HPDE6-E6E7 (cell line): Measurements from ENCODE around the gene TMTC2.
"Not testable (repeated sequence)": the region's sequence is repeated elsewhere in the genome, so short reads cannot be mapped to it uniquely, and the experiment has no call there.

Experiments
- DNase-seq: peaks from one replicate; pipeline ENCODE4 v3.0.0; 2011; ENCODE audit warnings: missing footprints; ENCODE audit errors: extremely low spot score

The TMTC2 gene

DNA sequence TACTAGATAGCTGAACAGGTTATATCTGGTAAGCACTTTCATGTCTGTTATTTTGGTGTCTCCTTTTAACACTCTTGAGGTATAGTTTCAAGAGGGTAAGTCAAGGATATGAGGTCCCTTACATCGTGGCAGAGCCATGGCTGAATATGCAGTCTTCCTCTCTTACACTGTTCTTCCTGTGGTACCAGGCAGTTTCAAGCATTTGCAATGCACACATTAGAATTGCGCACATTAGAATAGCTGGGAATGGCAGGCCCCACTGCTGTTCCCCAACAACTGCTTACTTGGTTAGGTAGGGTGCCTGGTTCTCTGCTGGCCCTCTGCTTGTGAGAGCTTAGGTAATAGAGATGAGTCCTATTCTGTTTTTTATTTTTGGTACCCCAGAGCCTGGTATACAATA lies 41.2 kb downstream of the TMTC2 start:
- DNase-seq, result no peak

DNA sequence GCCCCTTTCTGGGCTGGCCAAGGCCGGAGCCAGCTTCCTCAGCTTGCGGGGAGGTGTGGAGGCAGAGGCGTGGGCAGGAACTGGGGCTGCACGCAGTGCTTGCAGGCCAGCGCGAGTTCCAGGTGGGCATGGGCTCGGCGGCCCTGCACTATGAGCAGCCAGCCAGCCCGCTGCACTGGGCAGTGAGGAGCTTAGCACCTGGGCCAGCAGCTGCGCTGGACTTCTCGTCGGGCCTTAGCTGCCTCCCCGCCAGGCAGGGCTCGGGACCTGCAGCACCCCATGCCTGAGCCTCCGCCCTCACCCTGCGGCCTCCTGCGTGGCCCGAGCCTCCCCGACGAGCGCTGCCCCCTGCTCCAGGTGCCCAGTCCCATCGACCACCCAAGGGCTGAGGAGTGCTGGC lies 42.0 kb downstream of the TMTC2 start:
- DNase-seq, result no peak

DNA sequence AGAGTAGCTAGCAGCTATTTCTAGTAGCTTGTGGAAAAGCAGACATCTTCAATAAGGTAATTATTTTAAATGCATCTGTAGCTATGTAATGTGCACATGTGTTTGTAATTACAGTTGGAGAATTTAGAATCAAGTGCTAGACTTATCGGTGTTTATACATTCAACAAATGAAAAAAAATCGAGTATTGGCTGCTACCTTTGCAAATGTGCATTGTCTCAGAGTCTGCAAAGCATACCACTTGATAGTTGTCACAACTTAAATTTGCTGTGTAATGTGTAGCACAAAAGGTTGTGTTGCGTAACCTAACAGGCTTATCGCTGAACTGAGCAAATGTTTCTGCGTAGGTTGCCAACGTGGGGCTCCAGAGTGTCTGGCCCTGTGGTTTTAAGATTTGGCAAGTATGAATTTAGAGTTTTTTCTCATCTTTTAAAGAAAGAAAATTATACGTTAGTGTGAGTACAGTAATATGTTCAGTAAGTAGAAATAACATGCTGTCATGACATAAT lies 44.3 kb downstream of the TMTC2 start:
- DNase-seq, result no peak

DNA sequence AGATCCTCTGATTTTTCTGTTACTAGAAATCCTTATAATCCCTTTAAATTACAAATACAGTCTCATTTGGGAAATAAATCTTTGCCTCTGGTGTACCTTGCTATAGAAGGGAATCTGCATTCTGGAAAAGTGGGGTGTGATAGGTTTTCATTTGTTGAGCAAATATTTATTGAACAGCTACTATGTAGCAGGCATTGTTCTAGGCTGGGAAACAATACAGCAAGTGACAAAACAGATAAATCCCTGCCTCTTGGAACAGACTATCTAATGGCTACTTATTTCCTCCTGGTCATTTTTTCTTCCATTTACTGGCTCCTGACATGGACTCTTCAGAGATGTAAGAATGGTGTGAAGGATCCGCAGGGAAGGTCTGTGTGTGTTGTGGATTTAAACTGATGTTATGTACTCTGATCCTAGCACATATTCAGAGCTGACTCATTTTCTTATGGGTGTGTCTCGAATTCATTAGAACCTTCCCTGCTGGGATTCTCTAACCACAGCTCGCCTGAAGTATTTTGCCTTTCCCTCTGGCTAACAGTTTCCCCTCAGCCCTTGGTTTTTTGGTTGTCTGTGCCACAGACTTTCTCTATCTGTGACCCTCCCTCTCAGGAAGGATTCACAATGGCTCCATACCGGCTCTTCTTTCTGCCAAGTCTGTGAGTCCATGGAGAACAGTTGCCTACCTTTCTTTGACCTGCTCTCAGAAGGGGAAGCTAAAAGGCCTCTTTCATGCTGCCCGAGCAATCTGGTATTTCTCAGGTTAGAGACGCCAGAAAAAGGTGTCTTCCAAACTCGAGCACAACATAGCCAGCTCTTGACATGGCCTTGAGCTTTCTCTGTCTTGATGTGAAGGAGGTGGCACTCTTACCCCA lies 53.7 kb downstream of the TMTC2 start:
- DNase-seq, result peak; percentile 65

DNA sequence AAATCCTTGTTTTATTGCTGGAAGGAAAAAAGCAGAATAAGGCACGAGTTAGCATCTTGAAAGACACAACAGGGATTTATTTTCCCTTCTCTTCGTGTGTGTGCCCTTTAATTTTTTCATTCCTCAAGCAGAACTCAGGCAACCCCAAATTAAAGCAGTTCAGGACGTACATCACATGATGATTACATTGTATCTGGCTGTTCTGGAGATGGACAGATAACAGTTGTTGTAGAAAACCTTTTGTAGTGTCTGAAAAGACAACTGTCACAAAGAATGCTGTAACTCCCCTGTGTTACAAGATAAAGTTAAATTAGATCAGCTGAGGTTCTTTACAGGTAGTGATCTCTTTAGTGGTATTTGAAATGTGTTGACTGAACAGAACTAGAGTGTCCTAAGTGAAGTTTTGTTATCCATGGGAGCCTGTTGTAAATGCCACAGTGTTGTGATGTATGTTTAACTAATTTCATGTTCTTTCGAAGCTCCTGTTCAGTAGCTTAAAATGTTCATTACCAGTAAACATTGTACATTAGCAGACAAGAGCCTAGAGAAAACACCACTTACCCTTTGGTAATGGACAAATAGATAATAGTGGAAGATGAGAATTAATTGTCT lies 58.5 kb downstream of the TMTC2 start:
- DNase-seq, result no peak

DNA sequence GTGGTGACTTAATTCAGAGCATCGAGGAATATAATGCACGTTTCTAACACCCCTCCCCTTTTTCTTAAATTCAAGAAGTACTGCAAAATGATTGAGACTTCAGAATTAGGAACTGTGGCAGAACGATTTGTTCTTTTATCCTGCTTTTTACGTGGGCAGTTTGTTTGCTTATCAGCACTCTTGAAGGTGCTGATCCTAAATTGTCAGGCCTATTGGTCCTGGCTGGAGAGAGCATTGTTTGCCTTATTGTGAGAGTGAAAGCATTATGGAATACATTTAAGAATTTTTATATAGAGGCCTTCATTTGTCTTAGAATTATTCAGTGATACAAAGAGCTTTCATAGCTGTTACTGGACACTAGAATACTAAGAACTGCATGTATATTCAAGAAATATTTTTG lies 59.1 kb downstream of the TMTC2 start:
- DNase-seq, result no peak

DNA sequence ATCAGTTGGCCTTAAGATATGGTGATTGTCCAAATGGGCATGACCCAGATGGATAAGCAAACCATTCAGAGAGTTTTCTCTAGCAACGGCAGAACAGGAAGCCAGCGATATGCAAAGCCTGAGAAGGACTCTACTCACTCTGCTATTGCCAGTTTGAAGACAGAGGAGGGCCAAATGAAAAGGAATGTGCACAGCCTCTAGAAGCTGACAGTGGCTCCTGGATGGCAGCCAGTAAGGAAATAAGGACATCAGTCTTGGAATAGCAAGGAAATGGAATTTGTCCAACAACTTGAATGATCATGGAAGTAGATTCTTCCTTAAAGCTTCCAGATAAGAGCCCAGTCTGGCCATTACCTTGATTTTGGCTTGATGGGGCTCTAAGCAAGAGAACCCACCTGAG lies 60.0 kb downstream of the TMTC2 start:
- DNase-seq, result no peak

DNA sequence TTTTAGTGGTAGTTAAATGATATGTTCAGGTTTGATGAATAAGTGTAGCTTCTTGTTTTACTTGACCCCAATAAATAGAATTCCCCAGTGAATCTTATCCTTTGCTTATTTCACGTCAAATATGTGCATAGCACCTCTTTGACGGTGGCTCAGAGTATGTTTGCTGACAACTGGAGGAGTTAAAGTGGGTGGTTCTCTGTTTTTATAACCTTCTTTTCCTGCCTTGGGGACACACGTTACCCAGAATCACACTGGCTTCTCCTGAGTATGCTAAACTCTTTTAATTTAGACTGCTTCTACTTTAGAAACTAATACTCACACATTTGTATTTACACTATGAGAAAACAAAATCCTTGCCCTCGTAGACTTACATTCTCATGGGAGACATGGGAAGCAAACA lies 62.3 kb downstream of the TMTC2 start:
- DNase-seq, result no peak

DNA sequence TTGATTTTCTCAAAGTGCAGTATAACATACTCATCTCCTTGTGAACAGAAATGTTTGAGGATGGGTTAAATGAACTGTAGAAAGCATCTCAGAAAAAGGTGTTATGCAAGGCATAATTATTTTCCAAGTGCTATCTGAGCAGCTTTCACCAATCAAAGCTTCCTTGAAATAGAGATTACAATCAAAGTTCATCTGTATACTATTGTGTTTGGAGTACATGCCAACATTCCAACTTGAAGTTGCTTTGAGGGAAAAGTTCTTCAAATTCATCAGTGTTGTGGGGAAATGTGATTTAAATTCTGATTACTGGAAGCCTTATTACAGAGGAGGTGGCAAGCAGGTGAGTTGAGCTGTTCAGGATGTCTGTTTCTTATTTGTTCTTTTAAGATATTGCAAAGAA lies 68.2 kb downstream of the TMTC2 start:
- DNase-seq, result no peak

DNA sequence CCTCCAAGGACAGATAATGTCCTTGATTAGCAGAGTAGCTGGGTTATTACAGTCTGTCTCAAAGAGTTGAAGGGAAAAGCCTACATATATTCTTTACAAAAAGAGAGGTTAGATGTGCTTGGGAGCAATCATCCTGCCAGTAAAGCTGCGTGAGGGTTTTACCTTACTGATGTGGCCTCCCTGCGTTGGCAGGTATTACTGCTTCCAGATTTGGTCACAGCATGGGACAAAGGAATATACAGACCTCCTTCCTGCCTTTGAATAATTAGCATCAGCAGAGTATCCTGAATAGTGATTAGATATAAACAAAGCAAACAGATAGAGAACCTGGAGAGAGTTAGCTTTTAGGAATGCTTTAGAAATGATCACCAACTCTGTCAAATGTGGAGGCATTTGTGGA lies 69.6 kb downstream of the TMTC2 start:
- no peak for DNase-seq

DNA sequence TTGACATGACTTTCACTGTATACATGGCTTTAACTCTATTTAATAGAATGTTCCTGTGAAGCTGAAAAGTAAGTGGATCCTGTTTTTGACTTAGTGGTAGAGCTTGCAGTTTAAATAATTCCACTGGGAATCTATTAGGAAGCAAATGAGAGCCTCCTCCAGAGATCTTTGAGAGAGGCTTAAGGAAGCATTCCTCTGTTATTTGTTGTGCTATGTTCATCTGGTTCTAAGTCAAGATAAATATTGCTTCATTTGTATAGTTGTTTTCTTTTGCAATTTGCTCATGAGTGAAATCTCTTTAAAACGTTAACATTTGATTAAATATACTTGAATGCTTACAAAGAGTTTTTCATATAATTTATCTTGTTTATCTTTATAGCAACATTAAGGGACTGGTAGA lies 70.4 kb downstream of the TMTC2 start:
- DNase-seq, result no peak

DNA sequence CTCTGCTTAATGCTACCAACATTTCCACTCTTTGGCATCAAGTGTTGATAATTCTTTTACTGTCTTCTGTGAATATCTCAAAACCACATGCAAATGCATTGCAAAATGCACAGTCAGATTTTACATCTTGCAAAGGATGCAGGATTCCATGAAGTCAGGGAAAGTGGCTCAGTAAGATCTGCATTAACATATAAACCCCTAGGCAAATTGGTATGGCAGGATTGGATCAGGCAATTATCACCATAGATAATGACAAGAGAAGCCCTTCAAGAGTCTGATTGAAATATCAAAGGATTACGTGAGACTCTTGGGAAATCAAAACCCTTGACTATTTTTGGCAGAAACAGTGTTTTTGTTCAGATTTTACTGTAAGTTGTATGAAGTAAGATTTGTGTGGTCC lies 71.0 kb downstream of the TMTC2 start:
- no peak for DNase-seq

DNA sequence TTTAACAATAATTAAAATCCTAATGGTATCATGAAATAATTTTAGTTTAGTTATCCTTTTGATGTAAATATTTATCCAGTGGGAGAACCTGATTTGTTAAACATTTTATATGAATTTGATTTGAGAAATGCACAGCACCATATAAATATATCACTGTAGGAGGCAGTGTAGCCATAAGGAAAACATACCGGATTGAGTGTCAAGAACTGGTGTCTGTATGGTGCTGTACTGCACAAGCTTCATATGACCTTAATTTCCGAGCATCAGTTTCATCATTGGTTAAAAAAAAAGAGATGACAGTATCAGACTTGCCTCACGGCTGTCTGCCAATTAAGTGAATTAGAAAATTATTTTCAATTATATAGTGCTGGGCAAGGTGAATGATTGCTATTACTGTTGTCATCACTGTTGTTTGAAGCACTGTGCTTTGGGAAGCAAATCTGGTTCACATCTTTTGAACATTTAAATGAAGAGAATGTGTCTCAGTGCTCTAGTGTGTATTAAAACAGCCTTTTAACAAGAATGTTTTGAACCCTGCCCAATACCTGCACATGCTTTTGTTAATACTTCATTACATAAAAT lies 72.1 kb downstream of the TMTC2 start:
- no peak for DNase-seq

DNA sequence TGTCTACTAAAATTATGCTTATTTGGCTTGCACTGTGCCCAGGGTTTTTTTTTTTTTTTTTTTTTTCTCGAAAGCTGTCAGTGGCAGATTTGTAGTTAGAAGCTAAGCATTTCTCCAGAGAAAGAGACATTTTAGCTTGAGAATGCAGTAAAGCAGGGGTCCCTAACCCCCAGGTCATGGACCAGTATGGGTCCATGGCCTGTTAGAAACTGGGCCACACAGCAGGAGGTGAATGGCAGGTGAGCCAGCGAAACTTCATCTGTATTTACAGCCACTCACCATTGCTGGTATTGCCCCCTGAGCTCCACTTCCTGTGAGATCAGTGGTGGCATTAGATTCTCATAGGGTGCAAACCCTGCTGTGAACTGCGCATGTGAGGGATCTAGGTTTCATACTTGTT lies 73.7 kb downstream of the TMTC2 start:
- DNase-seq, result no peak

DNA sequence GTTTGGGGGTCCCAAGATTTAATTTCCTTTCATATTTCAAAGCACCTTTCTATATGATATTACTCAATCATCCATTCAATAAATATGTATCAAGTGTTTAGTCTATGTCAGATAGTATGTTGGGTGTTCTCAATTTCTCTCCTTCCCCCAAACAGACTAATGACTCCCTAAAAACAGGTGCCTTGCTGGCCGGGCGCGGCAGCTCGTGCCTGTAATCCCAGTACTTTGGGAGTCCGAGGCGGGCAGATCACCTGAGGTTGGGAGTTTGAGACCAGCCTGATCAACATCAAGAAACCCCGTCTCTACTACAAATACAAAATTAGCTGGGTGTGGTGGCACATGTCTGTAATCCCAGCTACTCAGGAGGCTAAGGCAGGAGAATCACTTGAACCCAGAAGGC lies 78.5 kb downstream of the TMTC2 start:
- DNase-seq, result not testable (repeated sequence)

DNA sequence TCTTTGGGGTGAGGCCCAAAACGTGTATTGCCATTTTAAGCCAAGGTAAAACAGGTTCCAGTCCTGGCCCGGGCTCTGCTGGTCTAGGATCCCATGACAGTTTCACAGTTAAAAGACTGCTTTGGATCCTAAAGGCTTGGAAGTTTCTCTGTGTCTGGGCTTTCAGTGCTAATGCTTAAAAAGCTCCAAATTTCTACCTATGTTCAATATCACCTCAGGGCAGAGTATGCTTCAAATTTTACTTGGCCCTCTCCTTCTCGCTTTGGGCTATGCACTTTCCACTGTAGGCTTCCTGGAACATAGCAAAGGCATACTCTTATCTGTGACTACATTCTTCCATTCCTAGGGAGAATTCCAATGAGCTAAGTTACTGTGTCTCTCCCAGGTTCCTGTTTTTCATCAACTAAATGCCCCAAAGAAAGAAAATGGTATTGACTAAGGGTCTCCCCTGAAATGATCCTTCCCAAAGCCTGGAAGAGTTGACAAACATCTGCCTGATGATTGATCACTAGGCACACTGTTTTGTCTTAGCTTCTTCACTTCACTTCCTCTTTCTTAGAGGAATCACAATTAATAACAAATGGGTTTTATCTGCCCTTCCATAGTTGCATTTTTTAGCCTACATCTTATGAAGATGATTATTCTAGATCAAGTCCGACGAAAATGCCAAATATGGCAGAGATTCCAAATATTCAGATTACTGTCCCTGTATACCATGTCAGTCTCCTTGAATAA lies 79.4 kb downstream of the TMTC2 start:
- DNase-seq, result no peak

DNA sequence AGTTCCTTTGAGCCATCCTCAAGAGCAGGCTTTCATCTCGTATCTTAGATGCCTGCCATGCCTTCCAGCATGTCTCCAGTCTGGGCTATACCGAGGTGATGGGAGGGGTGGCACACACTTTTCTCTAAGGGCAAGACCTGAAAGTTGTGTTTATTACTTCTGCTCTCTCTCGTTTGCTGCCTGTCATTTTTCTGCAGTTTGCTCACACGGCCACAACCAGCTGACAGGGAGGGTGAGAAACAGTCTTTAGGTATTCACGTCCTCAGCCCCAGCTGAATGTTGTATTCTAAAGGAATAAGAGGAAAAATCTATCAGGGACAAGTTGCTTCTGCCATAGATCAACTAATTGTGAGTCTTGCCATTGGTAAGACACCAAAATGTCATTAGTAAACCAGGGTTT lies 88.0 kb downstream of the TMTC2 start:
- no peak for DNase-seq

DNA sequence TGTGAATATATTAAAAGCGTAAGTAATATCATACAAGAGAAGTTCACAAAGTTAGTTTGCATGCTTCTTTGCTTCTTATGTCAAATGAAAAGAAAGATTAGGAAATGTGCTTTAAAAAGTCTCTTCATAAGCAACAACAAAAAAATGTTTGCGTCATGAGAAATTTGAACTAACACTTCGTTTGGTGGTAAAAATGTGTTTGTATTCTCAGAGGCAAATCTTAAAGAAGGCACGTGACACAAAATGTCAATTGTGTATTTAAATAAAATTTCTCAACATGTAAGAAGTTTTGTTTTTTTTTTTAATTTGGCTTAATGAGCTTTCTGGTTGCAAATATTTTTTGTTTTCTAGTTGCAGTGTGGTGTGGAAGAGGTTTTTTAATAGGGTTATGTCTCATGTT lies 93.8 kb downstream of the TMTC2 start:
- no peak for DNase-seq

DNA sequence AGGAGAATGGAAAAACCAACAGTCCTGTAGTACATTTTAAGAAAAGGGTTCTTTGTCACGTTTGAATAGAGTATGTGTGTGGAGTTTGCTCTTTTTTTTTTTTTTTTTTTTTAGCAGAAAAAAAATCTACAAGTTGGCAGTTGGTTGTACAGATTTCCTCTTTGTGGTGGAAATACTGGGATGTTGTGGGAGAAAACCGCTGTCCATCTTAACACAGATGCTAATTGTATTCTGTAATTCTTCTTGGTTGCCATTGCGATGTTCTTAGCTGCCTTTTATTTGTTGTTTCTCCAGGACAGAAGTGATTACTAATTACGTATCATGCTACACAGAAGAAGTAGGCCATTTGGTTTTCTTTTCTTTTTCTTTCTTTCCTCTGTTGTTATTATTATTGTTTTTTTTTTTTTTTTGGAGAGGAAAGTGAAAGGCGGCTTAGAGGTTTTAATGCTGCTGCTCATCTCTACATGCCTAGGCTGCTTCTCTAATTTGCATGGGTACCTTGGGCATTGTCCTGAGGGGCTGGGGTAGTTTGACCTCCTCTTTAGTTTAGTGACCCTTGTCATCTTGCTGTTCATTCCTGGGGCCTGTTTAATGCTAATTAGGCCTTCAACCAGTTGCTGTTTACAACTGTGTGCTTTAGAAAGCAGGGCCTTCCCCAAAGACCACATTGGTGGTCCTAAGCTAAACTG lies 94.7 kb downstream of the TMTC2 start:
- DNase-seq, result no peak

DNA sequence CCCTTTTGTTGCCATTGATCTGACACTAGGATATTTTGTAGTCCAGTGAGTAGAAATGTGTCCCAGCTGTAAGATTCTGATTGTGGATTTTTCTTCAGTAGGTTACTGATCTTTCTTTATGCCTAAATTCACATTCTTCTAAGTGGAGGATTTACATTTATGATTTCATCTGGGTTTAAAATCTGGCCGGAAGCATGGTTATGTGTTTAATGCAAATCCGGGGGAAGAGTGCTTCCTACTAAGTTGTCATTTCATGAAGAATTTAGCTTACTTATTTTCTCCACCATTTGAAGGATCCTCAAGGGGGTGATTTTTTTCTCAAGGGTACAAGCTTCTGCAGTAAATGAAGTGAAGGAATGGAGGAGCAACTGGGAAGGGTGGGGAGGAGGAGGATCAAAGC lies 96.7 kb downstream of the TMTC2 start:
- DNase-seq, result no peak

DNA sequence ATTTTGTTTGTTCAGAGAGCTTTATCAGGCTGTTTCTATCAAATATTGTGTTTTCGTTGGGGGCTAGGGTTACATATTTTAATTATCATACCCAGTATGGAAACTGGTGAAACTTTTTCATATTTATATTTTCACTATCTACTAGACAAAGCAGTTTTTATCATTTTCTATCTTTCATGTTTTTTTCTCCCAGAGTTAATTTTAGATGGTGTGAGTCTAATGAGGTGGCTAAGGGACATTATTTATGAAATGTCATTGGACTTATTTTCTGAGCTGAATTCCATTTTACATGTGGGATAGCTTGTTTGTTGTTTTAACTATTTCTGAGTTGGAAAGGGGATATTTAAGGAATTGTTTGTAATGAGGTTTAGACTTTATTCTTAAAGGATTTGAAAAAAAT lies 100.3 kb downstream of the TMTC2 start:
- no peak for DNase-seq

DNA sequence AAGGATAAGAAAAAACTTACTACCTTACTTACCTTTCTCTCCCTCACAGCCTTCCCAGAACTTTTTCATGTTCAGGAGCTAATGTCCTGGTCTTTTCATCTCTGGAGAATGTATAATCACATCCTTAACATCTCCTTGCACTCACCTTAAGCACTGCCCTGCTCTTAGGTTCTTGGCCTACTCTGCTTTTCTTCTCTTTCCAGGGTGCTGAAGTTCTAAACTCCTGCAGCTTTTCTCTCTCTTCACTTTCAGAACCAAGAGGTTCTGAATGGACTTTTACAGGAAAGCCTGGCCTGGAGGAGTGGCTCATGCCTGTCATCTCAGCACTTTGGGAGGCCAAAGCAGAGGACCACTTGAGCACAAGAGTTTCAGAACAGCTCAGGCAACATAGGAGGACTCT lies 101.9 kb downstream of the TMTC2 start:
- no peak for DNase-seq
